A673 (cell line): ENCODE data around the gene IDH1.

Experiments used
- CTCF ChIP-seq: fragments of 300-800, 200-600 bp; sonication (generic); conservative IDR thresholded peaks from 2 replicates; pipeline ENCODE4 v1.5.1; 2017; ENCODE audit warnings: low read depth, mild to moderate bottlenecking, antibody characterized with exemption, low read length, moderate library complexity, mixed read lengths
- EZH2 ChIP-seq: fragments of 200-600 bp; sonication (generic); IDR thresholded peaks from 2 replicates; pipeline ENCODE4 v1.6.1; 2017; ENCODE audit warnings: borderline replicate concordance, low read depth, mild to moderate bottlenecking, mixed read lengths, antibody characterized with exemption, low read length; ENCODE audit not compliant: poor library complexity, severe bottlenecking

- TF ChIP-seq EZH2, result no peak
- no peak for TF ChIP-seq CTCF
Measured at GRCh38 chr2:208204166-208204565, 50.7 kb downstream of the IDH1 start.
